Activated CD8-positive, alpha-beta memory T cell treated with anti-CD3 and anti-CD28 coated beads for 24 hours (primary cell): ENCODE measurements around the gene LDB3.
"Not testable (repeated sequence)": the region's sequence is repeated elsewhere in the genome, so short reads cannot be mapped to it uniquely, and the experiment has no call there.

Source experiments
- DNase-seq: peaks from one replicate; pipeline ENCODE4 v3.0.0-alpha.2; 2020

The LDB3 gene

GRCh38 chr10:86708783-86709380 is 40.6 kb downstream of the LDB3 start:
- no peak for DNase-seq

- no peak for DNase-seq
Observed at GRCh38 chr10:86709396-86710185, 41.3 kb downstream of the LDB3 start.

- peak; percentile 93 for DNase-seq
Observed at GRCh38 chr10:86710987-86711512, 42.7 kb downstream of the LDB3 start.

- DNase-seq: peak; percentile 83
Observed at GRCh38 chr10:86711513-86712316, 43.4 kb downstream of the LDB3 start.

GRCh38 chr10:86712317-86712707 is 44.0 kb downstream of the LDB3 start:
- DNase-seq: no peak

- no peak for DNase-seq
Observed at GRCh38 chr10:86715156-86715795, 47.0 kb downstream of the LDB3 start.

GRCh38 chr10:86715836-86716235 is 47.5 kb downstream of the LDB3 start:
- DNase-seq: no peak

- DNase-seq: no peak
Observed at GRCh38 chr10:86716466-86716865, 48.2 kb downstream of the LDB3 start.

- no peak for DNase-seq
Observed at GRCh38 chr10:86718556-86718955, 50.2 kb downstream of the LDB3 start.

GRCh38 chr10:86721232-86721631 is 52.9 kb downstream of the LDB3 start:
- DNase-seq: no peak

- DNase-seq: no peak
Observed at GRCh38 chr10:86723009-86723408, 54.7 kb downstream of the LDB3 start.

- no peak for DNase-seq
Observed at GRCh38 chr10:86724445-86724844, 56.1 kb downstream of the LDB3 start.

GRCh38 chr10:86725980-86726676 is 57.8 kb downstream of the LDB3 start:
- no peak for DNase-seq

GRCh38 chr10:86726677-86726999 is 58.3 kb downstream of the LDB3 start:
- no peak for DNase-seq

GRCh38 chr10:86727470-86727869 is 59.2 kb downstream of the LDB3 start:
- DNase-seq: no peak

- DNase-seq: no peak
Observed at GRCh38 chr10:86728056-86728455, 59.7 kb downstream of the LDB3 start.

GRCh38 chr10:86729677-86730076 is 61.4 kb downstream of the LDB3 start:
- no peak for DNase-seq

- no peak for DNase-seq
Observed at GRCh38 chr10:86730227-86730626, 61.9 kb downstream of the LDB3 start.

- DNase-seq: no peak
Observed at GRCh38 chr10:86732771-86733170, 64.5 kb downstream of the LDB3 start.

- DNase-seq: no peak
Observed at GRCh38 chr10:86733260-86733671, 65.0 kb downstream of the LDB3 start.

GRCh38 chr10:86734207-86734988 is 66.1 kb downstream of the LDB3 start:
- DNase-seq: no peak

- DNase-seq: not testable (repeated sequence)
Observed at GRCh38 chr10:86735278-86735677, 67.0 kb downstream of the LDB3 start.
